ENCODE measurements around the gene HTT. TPM values are rescaled to one million over a fixed set of nuclear protein-coding genes. Genes with fewer than 3 reads are reported as not detected.

The HTT gene
- total and polyA plus RNA-seq, 9 of the 15 experiments (the other 6 are each of a cell fraction or from before 2014, with no cell fraction given), result 0.66 to 31.6 (median 14.7) TPM

DNA sequence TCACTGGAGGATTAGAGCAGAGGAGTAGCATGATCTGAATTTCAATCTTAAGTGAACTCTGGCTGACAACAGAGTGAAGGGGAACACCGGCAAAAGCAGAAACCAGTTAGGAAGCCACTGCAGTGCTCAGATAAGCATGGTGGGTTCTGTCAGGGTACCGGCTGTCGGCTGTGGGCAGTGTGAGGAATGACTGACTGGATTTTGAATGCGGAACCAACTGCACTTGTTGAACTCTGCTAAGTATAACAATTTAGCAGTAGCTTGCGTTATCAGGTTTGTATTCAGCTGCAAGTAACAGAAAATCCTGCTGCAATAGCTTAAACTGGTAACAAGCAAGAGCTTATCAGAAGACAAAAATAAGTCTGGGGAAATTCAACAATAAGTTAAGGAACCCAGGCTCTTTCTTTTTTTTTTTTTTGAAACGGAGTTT lies 5.2 kb downstream of the HTT start (continued):
- TF ChIP-seq NR1H2 (CRISPR knock-in tag; IDR thresholded peaks at IDR 0.05) (no peak), SMARCA4 (IDR thresholded peaks at IDR 0.05) (peak; percentile 80), ZNF175 (CRISPR knock-in tag; IDR thresholded peaks at IDR 0.05; ENCODE audit: low read depth) (no peak), TEAD4 (IDR thresholded peaks at IDR 0.05; ENCODE audit: low read length) (peak; percentile 93), TEAD4 (CRISPR knock-in tag; IDR thresholded peaks at IDR 0.05; ENCODE audit: borderline replicate concordance) (no peak), ZNF324 (CRISPR knock-in tag; IDR thresholded peaks at IDR 0.05) (no peak), CAMTA2 (CRISPR knock-in tag; conservative IDR thresholded peaks at IDR 0.05) (no peak), ZHX1 (conservative IDR thresholded peaks at IDR 0.05; ENCODE audit: low read length) (no peak), ZNF561 (CRISPR knock-in tag; conservative IDR thresholded peaks at IDR 0.05) (no peak), CHD4 (IDR thresholded peaks at IDR 0.05; ENCODE audit: insufficient read depth, insufficient replicate concordance, low read depth, low read length, poor library complexity, severe bottlenecking) (no peak), CREB3 (tag; conservative IDR thresholded peaks at IDR 0.05; ENCODE audit: low read depth) (no peak), MIER1 (IDR thresholded peaks at IDR 0.05; ENCODE audit: low read depth) (no peak), SMARCB1 (IDR thresholded peaks at IDR 0.05; ENCODE audit: insufficient read length, low read depth) (no peak), ZSCAN29 (IDR thresholded peaks at IDR 0.05) (no peak), ZNF143 (CRISPR knock-in tag; IDR thresholded peaks at IDR 0.05) (no peak), CLOCK (CRISPR knock-in tag; IDR thresholded peaks at IDR 0.05; ENCODE audit: borderline replicate concordance) (no peak), CBFA2T2 (conservative IDR thresholded peaks at IDR 0.05) (peak; percentile 87), ZC3H4 (CRISPR knock-in tag; IDR thresholded peaks at IDR 0.05; ENCODE audit: borderline replicate concordance) (no peak), TAF15 (IDR thresholded peaks at IDR 0.05; ENCODE audit: low read depth, low read length) (no peak), RFX7 (CRISPR knock-in tag; IDR thresholded peaks at IDR 0.05) (no peak)
- TF ChIP-seq, protein P1, sequence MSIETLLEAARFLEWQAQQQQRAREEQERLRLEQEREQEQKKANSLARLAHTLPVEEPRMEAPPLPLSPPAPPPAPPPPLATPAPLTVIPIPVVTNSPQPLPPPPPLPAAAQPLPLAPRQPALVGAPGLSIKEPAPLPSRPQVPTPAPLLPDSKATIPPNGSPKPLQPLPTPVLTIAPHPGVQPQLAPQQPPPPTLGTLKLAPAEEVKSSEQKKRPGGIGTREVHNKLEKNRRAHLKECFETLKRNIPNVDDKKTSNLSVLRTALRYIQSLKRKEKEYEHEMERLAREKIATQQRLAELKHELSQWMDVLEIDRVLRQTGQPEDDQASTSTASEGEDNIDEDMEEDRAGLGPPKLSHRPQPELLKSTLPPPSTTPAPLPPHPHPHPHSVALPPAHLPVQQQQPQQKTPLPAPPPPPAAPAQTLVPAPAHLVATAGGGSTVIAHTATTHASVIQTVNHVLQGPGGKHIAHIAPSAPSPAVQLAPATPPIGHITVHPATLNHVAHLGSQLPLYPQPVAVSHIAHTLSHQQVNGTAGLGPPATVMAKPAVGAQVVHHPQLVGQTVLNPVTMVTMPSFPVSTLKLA (conservative IDR thresholded peaks at IDR 0.05), result peak in 1 of 2 experiments; percentile 66; a peak in 2 of 4 replicates
- TF ChIP-seq, protein P2, sequence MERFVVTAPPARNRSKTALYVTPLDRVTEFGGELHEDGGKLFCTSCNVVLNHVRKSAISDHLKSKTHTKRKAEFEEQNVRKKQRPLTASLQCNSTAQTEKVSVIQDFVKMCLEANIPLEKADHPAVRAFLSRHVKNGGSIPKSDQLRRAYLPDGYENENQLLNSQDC (CRISPR knock-in tag; IDR thresholded peaks at IDR 0.05), result no peak
